ENCODE measurements around the gene SASS6. TPM values are rescaled to one million over a fixed set of nuclear protein-coding genes. Genes with fewer than 3 reads are reported as not detected.

Gene SASS6
- 9.0 and 9.2 TPM in 2 replicates for total RNA-seq (2014; rRNA removed)
- percentile 74 among the genes with signal in this experiment for Bru-seq, nascent RNA
- percentile 69 among the genes with signal in this experiment for BruChase-seq, experiment 1, labeled RNA remaining after a 6-hour chase
- BruChase-seq, experiment 2, labeled RNA remaining after a 2-hour chase, result percentile 68 among the genes with signal in this experiment
- long read RNA-seq, partial matches to known transcripts, result 6 of 13 reads
- long read RNA-seq, other reads (novel, unspliced or antisense), result 4 of 13 reads

- Histone ChIP-seq H3K4me1 (ENCODE audit: insufficient read depth, low read length) (peaks cover 29% of the 10 kb centered on the region), H3K79me2 (ENCODE audit: low read length) (peaks cover 75% of the 10 kb centered on the region), H3F3A (ENCODE audit: low read length, unreplicated experiment) (no peaks in the 10 kb centered on the region), H4K20me1 (ENCODE audit: low read length) (peaks cover 7% of the 10 kb centered on the region), H3K4me3 (ENCODE audit: low read length) (peak within 1 kb of the TSS; percentile 77), H3K9ac (ENCODE audit: low read length) (peak within 1 kb of the TSS; percentile 84), H3K9me2 (replicated peaks; ENCODE audit: low read length) (no peaks in the 10 kb centered on the region), H3K27me3 (ENCODE audit: low read length) (no peaks in the 10 kb centered on the region), H2AFZ (ENCODE audit: low read length) (peak within 1 kb of the TSS; percentile 78), H3K9me3 (ENCODE audit: low read length) (no peaks in the 10 kb centered on the region), H3K27ac (ENCODE audit: low read length) (peak within 1 kb of the TSS; percentile 59), H3K4me2 (ENCODE audit: low read length) (peak within 1 kb of the TSS; percentile 88), H3K36me3 (ENCODE audit: low read depth, low read length) (peaks cover 6% of the 10 kb centered on the region)
- ChIA-PET CTCF (no interaction called here), POLR2A (ENCODE audit: unreplicated experiment) (interaction anchor here (0.5 to 1.0 kb wide), 3 partner anchors 9 to 295 kb away, joined by 3 to 5 read pairs (median 3); no protein-coding TSS in a partner anchor)
- no peak for TF ChIP-seq CTCF (conservative IDR thresholded peaks at IDR 0.05; ENCODE audit: low read depth, low read length)
- no peak for TF ChIP-seq EZH2phosphoT487 (IDR thresholded peaks at IDR 0.05; ENCODE audit: borderline replicate concordance, low read length)
- no peak for TF ChIP-seq EZH2 (IDR thresholded peaks at IDR 0.05; ENCODE audit: low read length, unreplicated experiment)
- ATAC-seq (peak; percentile 94), DNase-seq (peak; percentile 97)
- TSS peak; percentile 80 for BruUV-seq (replicated peaks)
- intact Hi-C loops (cut with micrococcal nuclease), result loop anchor here (2.0 to 5.0 kb wide), 5 partner anchors 46 to 326 kb away; partner anchors contain the start of gene CDC14A
Measured at GRCh38 chr1:100132566-100133477, at the start of gene SASS6, which contains the start of gene TRMT13. SASS6 (minus strand) TSS chr1:100132930; CDS start chr1:100132814, 116 bp downstream. TRMT13 (plus strand) TSS chr1:100133163; CDS start chr1:100133169, 6 bp downstream.

GRCh38 chr1:100178091-100178490 is 45.4 kb upstream of the SASS6 start, which contains the start of gene LRRC39:
LRRC39 (minus strand) TSS chr1:100178256; CDS start chr1:100168516, 9,740 bp downstream.
- no peaks in the 10 kb centered on the region for H3K27me3 ChIP-seq (ENCODE audit: low read length)
- no peaks in the 10 kb centered on the region for H3K4me1 ChIP-seq (ENCODE audit: insufficient read depth, low read length)
- H3K79me2 ChIP-seq (ENCODE audit: low read length), result no peaks in the 10 kb centered on the region
- no peaks in the 10 kb centered on the region for H3K9me3 ChIP-seq (ENCODE audit: low read length)
- DNase-seq (no peak), ATAC-seq (no peak)
- no peaks in the 10 kb centered on the region for H3K9me2 ChIP-seq (replicated peaks; ENCODE audit: low read length)
- H3F3A ChIP-seq (ENCODE audit: low read length, unreplicated experiment), result no peaks in the 10 kb centered on the region
- no peak within 1 kb of the TSS for H3K27ac ChIP-seq (ENCODE audit: low read length)
- no peak within 1 kb of the TSS for H3K4me3 ChIP-seq (ENCODE audit: low read length)
- ChIA-PET POLR2A (ENCODE audit: unreplicated experiment) (no interaction called here), CTCF (interaction anchor here (0.6 kb wide), 1 partner anchor 330 kb away, joined by 3 read pairs; no protein-coding TSS in a partner anchor)
- H2AFZ ChIP-seq (ENCODE audit: low read length), result no peak within 1 kb of the TSS
- no TSS peak for BruUV-seq (replicated peaks)
- intact Hi-C loops (cut with micrococcal nuclease), result no loop called here
- TF ChIP-seq EZH2phosphoT487 (IDR thresholded peaks at IDR 0.05; ENCODE audit: borderline replicate concordance, low read length), result no peak
- TF ChIP-seq EZH2 (IDR thresholded peaks at IDR 0.05; ENCODE audit: low read length, unreplicated experiment), result no peak
- TF ChIP-seq CTCF (conservative IDR thresholded peaks at IDR 0.05; ENCODE audit: low read depth, low read length), result no peak
- H4K20me1 ChIP-seq (ENCODE audit: low read length), result no peaks in the 10 kb centered on the region
- H3K4me2 ChIP-seq (ENCODE audit: low read length), result no peak within 1 kb of the TSS
- no peak within 1 kb of the TSS for H3K9ac ChIP-seq (ENCODE audit: low read length)
- H3K36me3 ChIP-seq (ENCODE audit: low read depth, low read length), result no peaks in the 10 kb centered on the region
